SKM-1 (cell line): ENCODE results near the gene PSAP.
A peak's percentile ranks its signal among the peaks of the same experiment; 100 is the strongest.
"Not testable (repeated sequence)": the region's sequence is repeated elsewhere in the genome, so short reads cannot be mapped to it uniquely, and the experiment has no call there.

Experiments used
- DNase-seq: peaks from one replicate; lab custom pipeline; 2025; ENCODE audit not compliant: unreplicated experiment; lab: John Stamatoyannopoulos, UW

Gene PSAP

DNA sequence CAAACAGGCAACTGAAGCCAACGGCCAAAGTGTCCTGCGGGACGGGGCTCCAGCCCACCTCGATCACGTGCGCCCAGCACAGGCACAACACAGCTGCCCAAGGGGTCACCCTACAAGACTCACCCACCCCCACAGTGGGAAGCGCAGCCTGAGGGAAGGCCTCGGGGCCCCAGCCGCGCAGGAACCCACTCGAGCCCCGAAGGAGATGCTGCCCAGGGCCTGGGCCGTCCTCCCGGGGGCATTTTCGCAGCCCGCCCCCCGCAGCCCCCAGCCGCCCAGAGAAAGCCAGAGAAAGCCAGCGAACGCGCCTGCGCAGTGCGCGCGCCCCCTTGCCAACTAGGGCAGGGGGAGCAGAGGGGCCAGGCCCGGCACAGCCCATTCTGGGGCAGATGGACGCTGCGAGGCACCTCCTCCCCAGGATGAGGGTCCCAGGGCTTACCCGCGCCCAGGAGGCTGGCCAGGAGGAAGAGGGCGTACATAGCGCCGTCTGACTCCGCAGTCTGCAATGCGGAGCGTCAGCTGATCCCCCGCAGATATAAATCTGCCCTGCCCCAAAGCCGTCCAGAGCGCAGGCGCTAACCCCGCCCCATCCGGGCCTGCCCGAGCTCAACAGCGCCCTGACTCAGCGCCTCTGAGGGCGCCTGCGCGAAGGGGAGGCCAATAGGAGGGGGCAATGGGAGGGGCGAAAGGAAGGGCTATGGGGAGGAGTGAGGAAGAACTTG lies at the start of gene PSAP:
Gene PSAP, minus strand, starts transcription at position 509 of the 722 bp plus-strand sequence. Its CDS starts 30 bp downstream, at position 479.
- peak; percentile 96 for DNase-seq

DNA sequence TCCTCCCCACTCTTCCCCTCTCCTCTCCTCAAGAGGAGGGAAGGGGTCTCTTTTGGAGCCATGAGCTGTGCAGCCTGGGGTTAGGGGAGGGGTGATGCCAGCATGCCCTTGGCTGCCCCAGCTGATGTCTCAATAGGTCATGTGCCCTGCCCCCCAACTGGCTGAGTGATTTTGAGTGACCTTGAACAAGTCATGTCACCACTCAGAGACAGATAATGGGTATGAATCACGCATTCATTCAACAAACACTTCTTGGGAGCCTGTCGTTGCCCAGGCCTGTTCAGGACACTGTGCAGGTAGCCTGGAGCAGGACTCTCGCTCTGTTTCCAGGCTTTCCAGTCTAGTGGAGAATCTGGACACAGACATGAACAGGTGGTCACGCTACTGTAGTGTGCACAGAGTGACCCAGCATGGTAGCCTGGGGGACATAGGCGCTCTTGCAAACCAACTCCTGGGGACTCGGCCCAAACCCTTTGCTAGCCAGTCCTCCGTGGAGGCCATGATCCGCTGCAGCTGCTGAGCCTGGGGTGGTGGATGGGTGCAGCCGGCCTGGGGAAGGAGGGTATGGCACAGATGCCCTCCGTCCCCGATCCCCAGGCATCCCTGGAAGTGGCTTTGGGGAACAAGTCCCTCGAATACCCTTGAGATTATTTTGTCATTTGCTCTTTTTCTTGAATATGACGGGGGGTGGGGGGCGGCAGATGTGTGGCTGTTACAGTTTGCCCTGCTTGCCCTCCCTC lies 49.6 kb upstream of the PSAP start:
- no peak for DNase-seq

DNA sequence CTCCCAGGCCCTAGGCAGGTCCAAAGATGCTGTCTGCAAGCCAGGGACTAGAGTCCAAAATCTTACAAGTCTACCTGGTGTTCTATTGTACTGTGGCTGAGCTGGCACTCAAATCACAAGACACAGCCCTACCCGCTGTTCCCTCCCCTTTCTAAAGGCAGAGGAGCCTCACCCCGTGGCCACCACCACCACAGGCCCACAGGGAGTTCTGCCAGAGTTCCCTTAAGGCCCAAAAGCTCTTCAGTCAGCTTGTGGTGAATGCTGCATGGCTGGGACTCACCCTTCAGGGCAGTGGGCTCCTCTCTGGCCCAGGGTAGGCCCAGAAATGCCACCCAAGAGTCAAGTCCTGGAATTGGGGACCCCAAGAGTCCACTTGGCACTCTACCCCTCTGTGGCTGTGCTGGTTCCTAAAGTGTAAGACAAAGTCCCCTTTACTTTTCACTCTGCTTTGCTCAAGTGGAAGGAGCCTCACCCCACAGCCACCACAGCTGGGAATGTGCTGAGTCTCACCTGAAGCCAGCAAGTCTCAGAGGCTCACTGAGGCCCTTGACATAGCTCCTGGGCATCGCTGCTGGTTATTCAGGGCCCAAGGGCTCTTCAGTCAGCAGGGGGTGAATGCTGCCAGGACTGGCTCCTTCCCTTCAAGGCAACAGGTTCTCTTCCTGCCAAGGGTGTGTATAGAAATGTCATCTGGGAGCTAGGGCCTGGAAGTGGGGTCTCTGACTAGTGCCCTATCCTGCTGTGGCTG lies 48.8 kb upstream of the PSAP start:
- no peak for DNase-seq

DNA sequence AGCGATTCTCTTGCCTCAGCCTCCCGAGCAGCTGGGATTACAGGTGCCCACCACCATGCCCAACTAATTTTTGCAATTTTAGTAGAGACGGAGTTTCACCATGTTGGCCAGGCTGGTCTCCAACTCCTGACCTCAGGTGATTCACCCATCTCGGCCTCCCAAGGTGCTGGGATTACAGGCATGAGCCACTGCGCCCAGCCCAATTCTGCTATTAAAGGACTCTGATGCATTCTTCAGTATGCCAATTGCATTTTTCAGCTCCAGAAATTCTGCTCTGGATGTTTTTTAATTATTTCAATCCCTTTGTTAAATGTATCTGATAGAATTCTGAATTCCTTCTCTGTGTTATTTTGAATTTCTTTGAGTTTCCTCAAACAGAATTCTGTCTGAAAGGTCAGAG lies 47.3 kb upstream of the PSAP start:
- DNase-seq, result not testable (repeated sequence)

DNA sequence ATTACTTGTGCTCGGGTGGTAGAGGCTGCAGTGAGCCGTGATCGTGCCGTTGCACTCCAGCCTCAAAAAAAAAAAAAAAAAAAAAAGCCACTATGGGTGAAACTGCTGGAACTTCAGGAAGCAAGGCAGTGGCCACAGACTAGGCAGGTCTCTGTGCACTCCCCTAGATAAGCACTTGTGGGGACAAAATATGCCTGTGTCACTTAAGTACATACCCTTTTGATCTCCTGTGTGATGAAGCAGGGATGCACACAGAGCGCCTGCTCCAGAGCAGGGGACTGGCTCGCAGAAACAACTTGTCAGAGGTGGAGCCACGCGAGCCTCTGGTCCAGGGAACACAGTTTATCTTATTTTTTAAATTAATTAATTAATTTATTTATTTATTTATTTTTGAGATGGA lies 42.9 kb upstream of the PSAP start:
- DNase-seq, result no peak

DNA sequence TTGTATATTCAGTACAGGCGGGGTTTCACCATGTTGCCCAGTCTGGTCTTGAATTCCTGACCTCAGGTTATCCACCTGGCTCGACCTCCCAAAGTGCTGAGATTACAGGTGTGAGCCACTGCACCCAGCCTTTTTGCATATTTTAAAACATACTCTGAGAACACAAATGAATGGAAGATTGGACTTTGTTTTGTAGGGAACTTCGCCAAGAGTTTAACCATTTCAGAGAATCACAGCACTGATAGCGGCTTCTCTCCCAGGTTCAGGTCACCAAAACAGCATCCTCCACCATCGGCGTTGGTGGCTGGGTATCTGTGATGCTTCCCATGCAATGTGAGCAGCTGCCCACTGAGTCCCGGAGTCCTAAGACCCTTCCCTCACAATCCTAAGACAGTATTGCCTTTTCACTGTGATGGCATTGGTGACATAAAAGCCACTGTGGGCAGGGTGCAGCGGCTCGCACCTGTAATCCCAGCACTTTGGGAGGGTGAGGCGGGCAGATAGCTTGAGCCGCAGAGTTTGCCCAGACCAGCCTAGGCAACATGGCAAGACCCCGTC lies 42.3 kb upstream of the PSAP start:
- no peak for DNase-seq

DNA sequence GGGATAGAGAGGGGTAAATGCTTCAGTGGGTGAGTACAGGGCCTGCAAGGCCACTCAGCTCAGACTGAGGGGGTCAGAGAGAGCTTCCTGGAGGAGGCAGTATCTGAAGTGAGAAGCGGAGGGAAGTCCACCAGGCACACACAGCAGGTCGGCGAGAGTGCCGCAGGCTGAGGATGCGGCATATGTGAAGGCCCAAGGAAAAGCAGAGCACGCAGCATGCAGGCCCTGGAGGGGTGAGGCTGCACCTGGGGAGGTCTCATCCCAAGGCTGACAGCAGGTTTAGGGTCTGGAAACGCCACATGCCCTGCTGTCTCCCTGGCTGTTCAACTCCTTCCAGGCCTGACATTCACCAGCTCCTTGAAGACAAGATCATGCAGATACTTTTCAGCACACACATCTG lies 40.4 kb upstream of the PSAP start:
- DNase-seq, result no peak

DNA sequence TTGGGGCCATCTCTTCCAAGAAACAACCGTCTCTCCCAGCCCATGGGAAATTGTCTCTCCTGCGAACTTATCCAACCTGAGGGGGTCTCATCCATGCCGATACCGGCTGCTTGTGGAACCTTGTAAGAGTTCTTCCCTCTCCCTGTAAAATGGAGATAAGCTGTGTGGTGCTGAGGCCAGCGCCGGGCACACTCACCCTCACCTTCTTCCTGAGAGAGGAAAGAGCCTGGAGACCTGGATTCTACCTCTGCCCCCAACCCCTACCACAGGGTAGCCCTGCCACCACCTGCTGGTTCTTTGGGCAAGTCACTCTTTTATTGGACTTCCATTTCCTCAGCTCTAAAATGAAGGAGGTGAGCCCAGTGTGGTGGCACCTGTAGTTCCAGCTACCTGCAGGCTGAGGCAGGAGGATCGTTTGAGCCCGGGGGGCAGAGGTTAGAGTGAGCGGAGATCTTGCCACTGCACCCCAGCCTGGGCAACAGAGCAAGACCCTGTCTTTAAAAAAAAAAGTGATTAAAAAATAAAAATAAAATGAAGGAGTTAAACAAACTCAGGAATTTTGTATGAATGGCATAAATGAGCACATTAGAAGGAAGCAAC lies 38.4 kb upstream of the PSAP start:
- no peak for DNase-seq

DNA sequence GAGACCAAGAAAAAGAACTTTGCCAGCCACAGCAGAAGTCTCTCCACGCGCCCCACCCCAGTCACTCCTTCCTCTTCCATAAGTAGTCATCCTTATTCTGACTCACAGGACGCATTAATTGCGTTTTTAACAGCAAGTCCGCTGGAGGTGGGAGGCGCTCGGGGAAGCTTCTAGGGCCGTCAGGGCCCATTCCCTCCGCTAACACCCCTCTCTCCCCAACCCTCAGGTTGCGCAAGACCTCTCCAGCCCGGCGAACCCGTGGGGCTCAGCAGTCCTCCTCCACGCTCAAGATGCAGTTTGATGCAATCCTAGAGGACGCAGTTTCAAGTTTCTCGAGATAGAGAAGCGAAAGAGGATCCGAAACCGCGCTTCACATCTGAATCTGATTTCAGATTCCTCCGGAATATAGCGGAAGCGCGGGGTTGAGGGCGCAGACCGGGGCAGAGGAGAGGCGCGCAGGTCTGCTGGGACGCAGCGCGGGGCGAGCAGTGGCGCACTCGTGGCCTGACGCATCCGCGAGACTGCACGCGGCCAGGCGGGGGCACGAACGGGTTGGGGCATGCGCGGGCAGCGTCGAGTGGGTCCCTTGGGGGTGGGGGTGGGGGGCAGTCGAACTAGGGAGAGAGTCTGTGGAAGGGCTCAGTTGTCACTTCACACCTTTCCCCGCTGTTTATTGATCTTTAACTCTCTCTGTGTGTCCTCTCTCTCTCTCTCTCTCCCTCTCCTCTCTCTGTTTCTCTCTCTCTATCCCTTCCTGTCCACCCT lies 37.8 kb upstream of the PSAP start:
- DNase-seq, result peak; percentile 95

DNA sequence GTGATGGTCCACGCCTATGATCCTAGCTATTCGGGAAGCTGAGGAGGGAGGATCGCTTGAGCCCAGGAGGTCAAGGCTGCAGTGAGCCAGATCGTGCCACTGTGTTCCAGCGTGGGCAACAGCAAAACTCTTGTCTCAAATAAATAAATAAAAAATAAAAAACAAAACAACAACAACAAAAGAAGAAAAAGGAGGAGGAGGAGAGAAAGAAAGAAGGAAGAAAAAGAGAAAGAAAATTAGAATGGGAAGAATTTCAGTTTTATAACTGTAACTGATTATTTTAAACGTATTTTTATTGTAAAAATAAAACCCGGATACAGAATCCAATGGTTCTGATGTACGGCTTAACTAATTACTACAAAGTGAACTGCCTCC lies 37.2 kb upstream of the PSAP start:
- no peak for DNase-seq

DNA sequence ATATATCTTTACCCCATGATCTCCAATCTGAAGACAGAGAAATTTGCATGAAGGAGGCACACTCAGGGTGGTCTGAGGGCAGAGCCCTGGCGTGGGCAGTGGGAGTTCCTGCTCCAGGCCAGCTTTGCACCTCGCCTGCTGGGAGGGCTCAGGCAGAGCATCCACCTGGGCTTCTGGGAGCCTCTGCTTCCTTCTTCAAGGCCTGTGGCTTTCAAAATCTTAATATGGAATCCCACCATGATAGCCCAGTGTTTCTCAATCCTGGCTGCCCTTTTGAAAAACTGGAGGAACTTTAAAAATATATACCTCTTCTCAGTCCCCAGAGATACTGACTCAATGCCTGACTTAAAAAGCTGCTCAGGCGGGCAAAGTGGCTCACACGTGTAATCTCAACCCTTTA lies 36.7 kb upstream of the PSAP start:
- no peak for DNase-seq

DNA sequence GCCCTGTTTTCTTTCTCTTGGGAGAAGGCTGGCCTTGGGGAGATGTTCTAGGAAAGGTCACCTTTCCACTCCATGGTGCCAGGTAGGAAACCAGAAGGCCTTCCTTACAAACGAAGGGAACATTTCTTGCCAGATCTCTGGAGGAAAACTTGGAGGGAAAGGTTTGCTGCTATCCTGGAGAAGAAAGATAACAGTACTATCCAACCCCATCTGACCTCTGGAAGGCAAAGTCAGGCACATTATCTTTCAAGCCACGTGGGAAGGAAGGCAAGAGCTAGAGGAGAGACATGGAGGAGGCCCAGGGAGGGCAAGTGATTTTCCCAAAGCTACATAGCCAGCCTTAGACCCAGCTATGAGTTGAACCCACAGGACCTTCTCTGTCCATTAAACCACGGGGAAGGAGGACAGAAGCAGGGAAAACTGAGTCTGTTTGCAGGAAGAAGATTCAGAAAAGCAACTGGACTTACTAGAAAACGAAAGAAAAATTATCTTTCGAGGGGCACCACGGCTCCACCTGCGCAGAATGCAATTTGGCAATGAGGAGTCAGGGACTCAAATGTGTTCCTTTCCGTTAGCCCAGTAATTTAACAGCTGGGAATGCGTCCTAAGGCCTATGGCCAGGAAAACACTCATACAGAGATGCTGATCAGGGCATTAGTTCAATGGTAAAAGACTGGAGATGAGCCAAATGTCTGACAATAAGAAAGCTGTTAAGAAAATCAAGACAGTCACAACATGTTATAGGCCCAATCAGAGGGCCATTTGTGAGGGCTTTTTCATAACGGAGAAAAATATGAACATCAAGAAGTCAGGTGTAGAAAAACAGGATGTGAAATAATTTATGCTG lies 32.0 kb upstream of the PSAP start:
- DNase-seq, result no peak

DNA sequence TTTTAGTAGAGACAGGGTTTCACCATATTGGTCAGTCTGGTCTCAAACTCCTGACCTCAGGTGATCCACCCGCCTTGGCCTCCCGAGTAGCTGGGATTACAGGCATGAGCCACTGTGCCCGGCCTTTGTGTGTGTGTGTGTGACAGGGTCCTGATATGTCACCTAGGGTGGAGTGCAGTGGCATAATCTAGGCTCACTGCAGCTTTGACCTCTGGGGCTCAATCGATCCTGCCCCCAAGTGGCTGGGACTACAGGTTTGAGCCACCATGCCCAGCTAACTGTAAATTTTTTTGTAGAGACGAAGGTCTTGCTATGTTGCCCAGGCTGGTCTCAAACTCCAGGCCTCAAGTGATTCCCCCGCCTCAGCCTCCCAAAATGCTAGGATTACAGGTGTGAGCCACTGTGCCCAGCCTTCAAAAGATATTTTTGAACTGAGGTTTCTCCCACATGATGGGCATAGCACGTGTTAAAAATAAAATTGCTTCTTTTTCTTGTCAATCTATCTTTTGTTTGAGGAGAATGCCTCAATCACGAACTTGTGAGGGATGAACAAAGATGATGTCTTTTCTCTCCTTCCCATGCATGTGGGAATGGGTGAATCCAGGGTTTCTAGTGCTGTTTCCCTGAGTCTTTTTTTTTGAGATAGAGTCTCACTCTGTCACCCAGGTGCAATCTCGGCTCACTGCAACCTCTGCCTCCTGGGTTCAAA lies 30.8 kb upstream of the PSAP start:
- no peak for DNase-seq

DNA sequence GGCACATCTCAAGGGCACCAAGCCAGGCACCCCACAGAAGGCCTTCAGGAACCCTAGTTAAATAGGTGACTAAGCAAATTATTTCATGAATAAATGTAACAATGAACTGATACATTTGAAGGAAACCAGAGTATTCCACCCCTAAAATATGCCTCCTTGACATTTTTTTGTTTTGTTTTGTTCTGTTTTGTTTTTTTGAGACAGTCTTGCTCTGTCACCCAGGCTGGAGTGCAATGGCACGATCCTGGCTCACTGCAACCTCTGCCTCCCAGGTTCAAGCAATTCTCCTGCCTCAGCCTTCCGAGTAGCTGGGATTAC lies 30.2 kb upstream of the PSAP start:
- DNase-seq, result not testable (repeated sequence)

DNA sequence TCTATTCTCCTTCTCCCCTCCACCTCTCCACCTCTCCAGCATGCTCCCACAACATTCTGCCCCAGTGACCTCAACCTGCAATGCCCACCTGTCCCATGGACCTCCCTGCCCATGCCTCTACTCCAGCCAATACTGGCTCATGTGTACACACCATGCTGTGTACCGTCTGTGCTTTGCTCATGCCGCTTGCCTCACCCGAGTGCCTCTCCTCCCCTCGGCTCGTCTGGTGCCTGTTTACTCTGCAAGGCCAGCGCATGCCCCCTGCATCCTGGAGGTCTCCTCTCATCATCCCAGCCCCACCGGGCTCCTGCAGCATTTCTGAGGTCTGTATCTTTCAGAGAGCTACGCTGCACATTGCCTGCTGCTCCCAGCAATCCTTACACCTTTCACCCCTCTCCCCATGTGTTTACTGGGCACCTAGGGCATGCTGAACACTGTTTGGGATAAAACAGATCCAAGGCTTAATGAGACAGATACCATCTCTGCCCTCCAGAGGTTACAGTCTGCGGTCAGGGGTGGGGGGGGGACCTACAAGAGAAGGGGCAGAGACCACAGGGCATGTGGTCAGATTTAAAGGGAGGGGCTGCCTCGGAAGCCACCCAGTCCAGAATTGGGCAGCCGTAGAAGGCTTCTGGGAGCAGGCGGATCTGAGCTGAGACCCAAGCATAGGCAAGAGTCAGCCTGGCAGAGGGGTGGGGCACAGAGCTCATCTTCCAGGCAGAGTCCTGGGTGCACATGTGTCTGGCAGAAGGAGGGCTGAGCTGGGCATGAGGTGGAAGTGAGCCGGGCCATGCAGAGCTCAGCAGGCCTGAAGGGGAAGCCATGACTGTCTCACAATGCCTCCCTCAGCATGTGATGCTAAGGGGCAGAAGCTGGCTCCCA lies 29.6 kb upstream of the PSAP start:
- no peak for DNase-seq

DNA sequence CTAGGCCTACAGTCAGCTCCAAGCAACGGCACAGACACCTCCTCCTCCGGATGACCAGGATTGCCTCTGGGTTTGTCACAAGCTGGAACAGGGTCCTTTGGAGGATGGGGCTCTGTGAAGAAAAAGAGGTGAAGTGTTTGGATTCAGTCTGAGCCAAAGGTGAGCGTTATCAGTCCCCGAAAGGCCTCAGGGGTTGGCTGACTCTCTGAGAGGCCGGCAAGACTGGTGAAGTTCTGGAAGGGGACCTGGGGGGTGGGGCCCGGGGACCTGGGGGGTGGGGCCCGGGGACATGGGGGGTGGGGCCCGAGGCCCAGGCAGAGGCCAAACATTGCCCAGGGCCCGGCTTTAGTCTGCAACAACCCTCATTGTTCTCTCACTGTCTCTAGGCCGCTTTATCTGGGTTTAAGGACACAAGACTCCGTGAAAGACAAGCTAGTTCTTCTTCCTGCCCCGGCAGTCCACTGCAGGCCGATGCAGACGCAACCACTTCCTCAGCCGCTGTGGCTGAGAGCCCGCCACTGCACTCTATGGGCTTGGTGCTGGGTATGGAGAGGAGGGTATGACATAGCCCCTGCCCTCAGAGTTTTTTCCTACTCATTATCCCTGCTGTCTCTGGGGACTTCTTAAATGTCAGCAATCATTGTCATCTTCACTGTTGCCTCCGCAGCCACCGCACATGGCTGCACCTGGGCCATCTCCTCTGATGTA lies 27.4 kb upstream of the PSAP start:
- peak; percentile 35 for DNase-seq

DNA sequence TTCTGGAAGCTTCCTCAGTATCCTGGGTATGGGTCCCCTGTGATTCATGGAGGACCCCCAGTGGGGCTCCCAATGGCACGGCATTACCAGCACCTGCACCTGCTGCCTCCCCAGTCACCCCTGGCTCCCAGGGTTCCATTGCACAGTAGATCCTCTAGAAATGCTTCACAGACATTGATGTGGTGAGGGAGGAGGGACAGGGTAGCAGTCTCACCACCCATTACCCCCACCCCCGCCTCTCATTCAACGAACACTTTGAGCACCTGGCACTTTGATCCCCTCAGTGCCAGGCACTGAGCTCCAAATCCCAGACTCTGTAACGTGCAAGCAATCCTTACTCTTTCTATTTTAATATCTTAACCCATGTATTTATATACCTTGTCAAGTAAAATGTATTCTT lies 26.8 kb upstream of the PSAP start:
- no peak for DNase-seq
